ENCODE results near the gene PRPF38A. TPM values are rescaled to one million over a fixed set of nuclear protein-coding genes. Genes with fewer than 3 reads are reported as not detected.

Gene PRPF38A
- polyA plus RNA-seq, 2 of the 4 experiments (the other 2 are of a cell fraction): 12.9 to 30.4 TPM

GRCh38 chr1:52365071-52365745, 39.2 kb upstream of the PRPF38A start:
- FAIRE-seq: no peak
- DNase-seq (ENCODE audit: low read depth in 1 of 2, low spot score in 1 of 2): peak; percentile 60 to 62
- Histone ChIP-seq H3K4me2 (peak overlapping the region; percentile 83), H3K4me3 (peak overlapping the region; percentile 97), H3K9me3 (no peaks in the 10 kb centered on the region), H3K4me1 (peaks cover 16% of the 10 kb centered on the region), H3K27ac (peak overlapping the region; percentile 98 to 99)
- TF ChIP-seq E2F6 (IDR thresholded peaks at IDR 0.05; ENCODE audit: borderline replicate concordance, low read depth) (peak; percentile 83), MAX (IDR thresholded peaks at IDR 0.05) (0 out of 2 replicates have a peak, but pooled peaks have one; percentile 41), POLR2A (IDR thresholded peaks at IDR 0.05; ENCODE audit: low read length) (0 out of 2 replicates have a peak, but pooled peaks have one; percentile 6), REST (IDR thresholded peaks at IDR 0.05) (no peak), NFE2L2 (conservative IDR thresholded peaks at IDR 0.05; ENCODE audit: low read length) (no peak; the same call in 1 of the 2 replicates), MAFK (IDR thresholded peaks at IDR 0.05; ENCODE audit: partially characterized antibody) (peak; percentile 94), FOSL2 (IDR thresholded peaks at IDR 0.05) (no peak), FOSL2 (CRISPR knock-in tag; IDR thresholded peaks at IDR 0.05) (peak; percentile 62), PBX3 (IDR thresholded peaks at IDR 0.05) (0 out of 2 replicates have a peak, but pooled peaks have one; percentile 12)
- peak; percentile 63 to 69 for ATAC-seq
- 9% methylated on average over 22 of the region's 22 CpGs for WGBS (ENCODE audit: missing lambda C conversion rate)
- CTCF ChIA-PET: interaction anchor here (0.6 kb wide), 1 partner anchor 11 kb away, joined by 3 read pairs; no protein-coding TSS in a partner anchor
- POLR2A ChIA-PET: interaction anchor here (0.6 to 1.5 kb wide), 3 partner anchors 17 to 712 kb away, joined by 5 to 6 read pairs (median 5); partner anchors contain the start of genes ORC1 and PRPF38A

GRCh38 chr1:52365746-52366516, 38.5 kb upstream of the PRPF38A start, which contains the start of gene CC2D1B:
TSS of gene CC2D1B (minus strand) at chr1:52366205. CDS start at chr1:52364620, 1,585 bp downstream.
- WGBS (ENCODE audit: missing lambda C conversion rate): 0% methylated on average over 17 of the region's 92 CpGs
- ATAC-seq (peak; percentile 90 to 95), FAIRE-seq (no peak), DNase-seq (ENCODE audit: low read depth in 1 of 2, low spot score in 1 of 2) (peak; percentile 91 to 97)
- CTCF ChIA-PET: interaction anchor here (0.6 to 0.7 kb wide), 2 partner anchors 12 to 38 kb away, joined by 3 read pairs; partner anchors contain the start of genes ORC1 and PRPF38A
- Histone ChIP-seq H3K9me3 (no peaks in the 10 kb centered on the region), H3K27ac (peak within 1 kb of the TSS; percentile 98 to 99), H3K4me2 (peak within 1 kb of the TSS; percentile 83), H3K4me3 (peak within 1 kb of the TSS; percentile 97), H3K4me1 (peaks cover 16% of the 10 kb centered on the region)
- POLR2A ChIA-PET: interaction anchor here (0.6 to 1.5 kb wide), 4 partner anchors 17 to 712 kb away, joined by 3 to 6 read pairs (median 5); partner anchors contain the start of genes ORC1 and PRPF38A
- TF ChIP-seq JUN (IDR thresholded peaks at IDR 0.05) (peak in 1 of 2 experiments; percentile 59; a peak in 1 of 5 replicates), NPAS2 (CRISPR knock-in tag; IDR thresholded peaks at IDR 0.05; ENCODE audit: borderline replicate concordance) (peak; percentile 82), TFCP2L1 (CRISPR knock-in tag; IDR thresholded peaks at IDR 0.05) (peak; percentile 8; the same call in 1 of the 2 replicates), POLR2A (IDR thresholded peaks at IDR 0.05; ENCODE audit: low read length) (peak; percentile 72), KDM1A (IDR thresholded peaks at IDR 0.05; ENCODE audit: low read depth) (no peak), MAZ (IDR thresholded peaks at IDR 0.05; ENCODE audit: borderline replicate concordance, low read depth, low read length) (0 out of 2 replicates have a peak, but pooled peaks have one; percentile 39), BHLHE40 (IDR thresholded peaks at IDR 0.05; ENCODE audit: low read depth, low read length) (peak; percentile 40; the same call in 1 of the 2 replicates), CEBPB (IDR thresholded peaks at IDR 0.05) (no peak), PBX3 (IDR thresholded peaks at IDR 0.05) (no peak), BCL3 (IDR thresholded peaks at IDR 0.05) (peak; percentile 47; the same call in 1 of the 3 replicates), FOXS1 (CRISPR knock-in tag; IDR thresholded peaks at IDR 0.05) (no peak), PHF8 (IDR thresholded peaks at IDR 0.05; ENCODE audit: borderline replicate concordance, low read depth) (peak; percentile 87), USF2 (IDR thresholded peaks at IDR 0.05) (peak; percentile 97), MAX (IDR thresholded peaks at IDR 0.05) (peak; percentile 82), FOSB (CRISPR knock-in tag; IDR thresholded peaks at IDR 0.05) (no peak), HES2 (IDR thresholded peaks at IDR 0.05) (no peak), ESRRA (IDR thresholded peaks at IDR 0.05; ENCODE audit: borderline replicate concordance, low read length) (no peak)
